ENCODE data around the gene ACP7.
"Not testable (repeated sequence)": the region's sequence is repeated elsewhere in the genome, so short reads cannot be mapped to it uniquely, and the experiment has no call there.

ACP7 gene

GRCh38 chr19:39138221-39139211 is 54.3 kb downstream of the ACP7 start:
- no peak overlapping the region for H3K4me3 ChIP-seq (ENCODE audit: low read depth, low read length)
- H3K36me3 ChIP-seq (ENCODE audit: control insufficient read depth, insufficient read depth, low read length): peaks cover 4% of the 10 kb centered on the region
- H3K4me1 ChIP-seq (ENCODE audit: control insufficient read depth, insufficient read depth, low read length): peaks cover 39% of the 10 kb centered on the region
- no peaks in the 10 kb centered on the region for H3K27me3 ChIP-seq (ENCODE audit: control insufficient read depth, insufficient read depth, low read length)
- H3K9ac ChIP-seq (ENCODE audit: low read depth, low read length): peak overlapping the region; percentile 47
- H3K9me3 ChIP-seq (ENCODE audit: control insufficient read depth, insufficient read depth, low read length): no peaks in the 10 kb centered on the region

- Histone ChIP-seq H3K9ac (ENCODE audit: low read depth, low read length) (peak overlapping the region; percentile 47), H3K36me3 (ENCODE audit: control insufficient read depth, insufficient read depth, low read length) (peaks cover 4% of the 10 kb centered on the region), H3K9me3 (ENCODE audit: control insufficient read depth, insufficient read depth, low read length) (no peaks in the 10 kb centered on the region), H3K27me3 (ENCODE audit: control insufficient read depth, insufficient read depth, low read length) (no peaks in the 10 kb centered on the region), H3K4me1 (ENCODE audit: control insufficient read depth, insufficient read depth, low read length) (peaks cover 36% of the 10 kb centered on the region), H3K4me3 (ENCODE audit: low read depth, low read length) (peak overlapping the region; percentile 13)
Observed at GRCh38 chr19:39139305-39139874, 55.2 kb downstream of the ACP7 start.

DNA sequence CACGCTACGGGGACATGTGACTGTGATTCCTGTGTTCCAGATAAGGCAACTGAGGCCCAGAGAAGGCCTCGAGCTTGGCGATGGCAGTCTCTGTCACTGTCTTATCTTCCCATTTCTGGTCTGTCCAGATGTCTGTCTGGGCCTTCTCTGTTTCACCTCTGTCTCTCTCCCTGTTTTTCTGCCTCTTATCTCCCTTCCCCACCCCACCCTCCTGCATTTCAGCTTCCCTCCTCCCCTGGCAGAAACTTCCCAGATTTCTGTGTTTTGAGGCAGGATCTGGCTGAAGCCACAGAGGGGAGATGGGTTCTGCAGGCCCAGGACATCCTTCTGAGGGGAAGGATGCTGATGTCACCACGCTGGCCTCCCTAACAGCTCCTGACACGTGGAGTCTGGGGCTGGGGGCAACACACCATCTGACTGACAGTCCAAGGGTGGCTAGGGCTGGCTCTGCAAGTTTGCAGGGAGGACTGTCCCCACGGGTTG is 55.8 kb downstream of the ACP7 start:
- H3K4me3 ChIP-seq (ENCODE audit: low read depth, low read length): peak overlapping the region; percentile 13
- H3K4me1 ChIP-seq (ENCODE audit: control insufficient read depth, insufficient read depth, low read length): peaks cover 41% of the 10 kb centered on the region
- no peaks in the 10 kb centered on the region for H3K9me3 ChIP-seq (ENCODE audit: control insufficient read depth, insufficient read depth, low read length)
- H3K36me3 ChIP-seq (ENCODE audit: control insufficient read depth, insufficient read depth, low read length): peaks cover 4% of the 10 kb centered on the region
- H3K9ac ChIP-seq (ENCODE audit: low read depth, low read length): no peak overlapping the region
- H3K27me3 ChIP-seq (ENCODE audit: control insufficient read depth, insufficient read depth, low read length): no peaks in the 10 kb centered on the region

DNA sequence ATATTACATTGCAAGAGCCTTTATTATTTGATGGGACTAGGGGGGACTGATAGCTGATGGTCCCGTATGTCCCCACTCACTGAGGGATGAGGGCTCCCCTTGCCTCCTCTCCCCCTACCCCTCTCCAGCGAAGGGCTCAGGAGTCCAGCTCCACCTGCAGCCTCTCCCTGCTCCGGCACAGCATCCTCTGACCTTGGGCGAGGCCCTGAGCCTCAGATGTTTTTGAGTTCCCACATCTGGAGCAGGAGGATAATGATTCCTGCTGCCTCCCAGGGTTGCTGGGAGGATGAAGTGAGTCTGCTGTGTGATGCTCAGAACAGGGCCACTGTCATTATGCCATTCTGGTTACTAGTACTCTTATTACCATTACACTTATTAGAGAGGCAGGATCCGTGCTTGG is 56.4 kb downstream of the ACP7 start:
- Histone ChIP-seq H3K4me1 (ENCODE audit: control insufficient read depth, insufficient read depth, low read length) (peaks cover 41% of the 10 kb centered on the region), H3K9ac (ENCODE audit: low read depth, low read length) (no peak overlapping the region), H3K36me3 (ENCODE audit: control insufficient read depth, insufficient read depth, low read length) (peaks cover 4% of the 10 kb centered on the region), H3K4me3 (ENCODE audit: low read depth, low read length) (no peak overlapping the region), H3K27me3 (ENCODE audit: control insufficient read depth, insufficient read depth, low read length) (no peaks in the 10 kb centered on the region), H3K9me3 (ENCODE audit: control insufficient read depth, insufficient read depth, low read length) (no peaks in the 10 kb centered on the region)

- Histone ChIP-seq H3K9ac (ENCODE audit: low read depth, low read length) (no peak overlapping the region), H3K4me3 (ENCODE audit: low read depth, low read length) (no peak overlapping the region), H3K4me1 (ENCODE audit: control insufficient read depth, insufficient read depth, low read length) (peaks cover 45% of the 10 kb centered on the region), H3K9me3 (ENCODE audit: control insufficient read depth, insufficient read depth, low read length) (no peaks in the 10 kb centered on the region), H3K27me3 (ENCODE audit: control insufficient read depth, insufficient read depth, low read length) (no peaks in the 10 kb centered on the region), H3K36me3 (ENCODE audit: control insufficient read depth, insufficient read depth, low read length) (peaks cover 4% of the 10 kb centered on the region)
Observed at GRCh38 chr19:39141929-39142328, 57.8 kb downstream of the ACP7 start.

GRCh38 chr19:39142630-39143029 is 58.5 kb downstream of the ACP7 start:
- Histone ChIP-seq H3K4me1 (ENCODE audit: control insufficient read depth, insufficient read depth, low read length) (peaks cover 50% of the 10 kb centered on the region), H3K9me3 (ENCODE audit: control insufficient read depth, insufficient read depth, low read length) (no peaks in the 10 kb centered on the region), H3K36me3 (ENCODE audit: control insufficient read depth, insufficient read depth, low read length) (peaks cover 4% of the 10 kb centered on the region), H3K9ac (ENCODE audit: low read depth, low read length) (no peak overlapping the region), H3K4me3 (ENCODE audit: low read depth, low read length) (no peak overlapping the region), H3K27me3 (ENCODE audit: control insufficient read depth, insufficient read depth, low read length) (no peaks in the 10 kb centered on the region)

- peaks cover 45% of the 10 kb centered on the region for H3K4me1 ChIP-seq (ENCODE audit: control insufficient read depth, insufficient read depth, low read length)
- not testable (repeated sequence) for H3K4me3 ChIP-seq (ENCODE audit: low read depth, low read length); H3K27me3 ChIP-seq (ENCODE audit: control insufficient read depth, insufficient read depth, low read length); H3K9me3 ChIP-seq (ENCODE audit: control insufficient read depth, insufficient read depth, low read length); H3K36me3 ChIP-seq (ENCODE audit: control insufficient read depth, insufficient read depth, low read length); H3K9ac ChIP-seq (ENCODE audit: low read depth, low read length)
Observed at GRCh38 chr19:39143757-39144289, 59.7 kb downstream of the ACP7 start.

DNA sequence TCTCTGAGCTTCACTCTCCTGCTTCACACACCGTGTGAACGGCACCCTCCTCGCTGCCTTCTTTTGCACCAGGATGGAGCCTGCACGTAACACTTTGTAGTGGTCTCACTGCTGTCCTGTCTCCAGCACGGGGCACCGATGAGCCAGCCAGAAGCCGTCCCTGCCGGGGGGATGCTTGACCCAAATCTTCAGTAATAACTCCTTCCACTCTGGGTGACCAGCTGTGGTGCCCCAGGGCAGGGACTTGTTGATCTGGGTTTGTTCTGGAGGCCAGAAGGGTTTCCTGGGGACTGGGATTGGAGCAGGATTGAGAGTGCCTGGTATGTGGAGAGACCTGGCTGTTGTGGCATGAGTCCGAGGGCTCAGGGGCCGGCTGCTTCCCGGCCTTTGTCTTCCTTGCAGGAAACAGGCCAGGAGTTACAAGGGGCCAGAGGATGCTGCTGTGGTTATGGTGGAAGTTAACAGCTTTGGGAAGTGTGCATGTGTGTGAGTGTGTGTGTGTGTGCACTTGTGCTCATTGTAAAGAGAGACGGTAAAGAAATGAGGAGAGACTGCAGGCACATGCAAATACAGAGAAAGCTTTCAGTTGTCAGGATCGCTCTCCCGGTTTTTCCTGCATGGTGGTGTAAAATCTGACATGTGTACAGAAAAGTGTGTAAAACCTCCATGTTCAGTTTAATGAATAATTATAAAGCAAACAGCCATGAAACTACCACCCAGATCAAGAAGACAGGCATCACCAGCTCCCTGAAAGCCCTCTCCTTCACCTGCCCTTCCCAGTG is 60.3 kb downstream of the ACP7 start:
- peaks cover 38% of the 10 kb centered on the region for H3K4me1 ChIP-seq (ENCODE audit: control insufficient read depth, insufficient read depth, low read length)
- no peaks in the 10 kb centered on the region for H3K27me3 ChIP-seq (ENCODE audit: control insufficient read depth, insufficient read depth, low read length)
- H3K9ac ChIP-seq (ENCODE audit: low read depth, low read length): no peak overlapping the region
- no peak overlapping the region for H3K4me3 ChIP-seq (ENCODE audit: low read depth, low read length)
- H3K36me3 ChIP-seq (ENCODE audit: control insufficient read depth, insufficient read depth, low read length): peaks cover 4% of the 10 kb centered on the region
- H3K9me3 ChIP-seq (ENCODE audit: control insufficient read depth, insufficient read depth, low read length): no peaks in the 10 kb centered on the region

DNA sequence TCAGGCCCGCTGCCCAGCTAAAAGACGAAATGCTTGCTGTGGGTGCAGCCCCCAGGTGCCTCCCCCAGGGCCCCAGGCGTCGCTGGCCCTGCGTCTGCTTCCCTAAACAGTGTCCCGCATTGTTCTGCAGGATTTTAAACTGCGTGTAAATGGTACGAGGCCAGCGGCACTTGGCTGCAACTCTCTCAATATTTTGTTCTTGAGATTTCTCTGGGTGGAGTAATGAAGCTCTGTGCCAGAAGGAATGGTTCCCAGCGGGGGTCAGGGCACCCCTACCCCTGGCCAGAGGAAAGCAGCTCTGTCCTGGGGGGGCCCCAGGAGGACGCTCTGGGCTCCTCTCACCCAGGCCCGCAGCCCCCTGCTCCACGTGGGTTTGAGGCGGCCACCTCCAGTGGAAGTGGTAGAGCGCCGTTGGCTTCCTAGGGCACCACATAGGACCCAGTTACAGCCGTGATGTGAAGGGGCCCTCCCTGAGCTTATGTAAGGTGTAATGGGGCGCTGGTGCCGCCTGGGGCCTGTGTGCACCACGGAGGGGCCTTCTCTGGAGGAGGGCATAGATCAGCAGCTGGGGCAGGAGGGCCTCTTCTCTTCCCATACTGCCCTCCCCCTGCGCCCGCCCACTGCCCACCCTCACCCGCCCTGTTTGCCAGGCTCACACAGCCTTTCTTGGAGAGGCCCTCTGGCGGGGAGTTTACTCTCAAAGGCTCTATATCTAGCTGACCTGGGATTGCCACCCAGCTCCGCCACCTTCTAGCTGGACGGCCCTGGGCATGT is 61.2 kb downstream of the ACP7 start:
- H3K4me1 ChIP-seq (ENCODE audit: control insufficient read depth, insufficient read depth, low read length): peaks cover 30% of the 10 kb centered on the region

DNA sequence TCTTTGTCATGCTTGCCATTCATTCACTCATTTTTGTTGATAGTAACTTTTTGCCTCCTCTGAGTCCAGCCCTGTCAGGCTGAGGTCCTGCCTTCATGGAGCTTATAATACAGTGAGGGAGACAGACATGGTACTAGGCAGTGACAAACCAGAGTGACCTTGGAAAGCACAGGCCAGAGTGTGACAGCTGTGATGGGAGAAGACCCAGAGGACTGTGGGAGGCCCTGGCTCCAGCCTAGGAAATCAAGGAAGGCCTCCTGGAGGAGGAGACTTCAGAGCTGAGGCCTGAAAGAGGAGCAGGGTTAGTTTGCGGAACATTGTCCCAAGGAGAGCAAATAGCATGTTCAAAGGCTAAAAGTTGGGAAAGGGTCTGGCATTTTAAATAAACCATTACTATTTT is 61.9 kb downstream of the ACP7 start:
- Histone ChIP-seq H3K9ac (ENCODE audit: low read depth, low read length) (no peak overlapping the region), H3K4me3 (ENCODE audit: low read depth, low read length) (no peak overlapping the region), H3K27me3 (ENCODE audit: control insufficient read depth, insufficient read depth, low read length) (no peaks in the 10 kb centered on the region)

More for the DNA sequence above, 61.2 kb downstream of the ACP7 start:
- Histone ChIP-seq H3K9me3 (ENCODE audit: control insufficient read depth, insufficient read depth, low read length) (no peaks in the 10 kb centered on the region), H3K36me3 (ENCODE audit: control insufficient read depth, insufficient read depth, low read length) (peaks cover 3% of the 10 kb centered on the region), H3K27me3 (ENCODE audit: control insufficient read depth, insufficient read depth, low read length) (no peaks in the 10 kb centered on the region), H3K9ac (ENCODE audit: low read depth, low read length) (no peak overlapping the region), H3K4me3 (ENCODE audit: low read depth, low read length) (no peak overlapping the region)

More for the DNA sequence above, 61.9 kb downstream of the ACP7 start:
- H3K9me3 ChIP-seq (ENCODE audit: control insufficient read depth, insufficient read depth, low read length): no peaks in the 10 kb centered on the region
- H3K36me3 ChIP-seq (ENCODE audit: control insufficient read depth, insufficient read depth, low read length): no peaks in the 10 kb centered on the region
- H3K4me1 ChIP-seq (ENCODE audit: control insufficient read depth, insufficient read depth, low read length): peaks cover 22% of the 10 kb centered on the region

Data from iPS-15b (cell line).